Activated CD4-positive, alpha-beta T cell treated with anti-CD3 and anti-CD28 coated beads for 24 hours (primary cell): ENCODE results near the gene RPS6KA3.
A peak's percentile ranks its signal among the peaks of the same experiment; 100 is the strongest.

ENCODE experiments used
- DNase-seq, 2 donors: peaks; one replicate each; pipeline ENCODE4 v3.0.0-alpha.2; 2020; ENCODE audit warnings: low read depth in 2 of 2

RPS6KA3 gene

GRCh38 chrX:20266810-20267606 is at the start of gene RPS6KA3:
RPS6KA3 (minus strand) TSS chrX:20266909; CDS start chrX:20266632, 277 bp downstream.
- DNase-seq = peak; percentile 78 to 81

GRCh38 chrX:20315140-20315539 is 48.4 kb upstream of the RPS6KA3 start:
- no peak for DNase-seq

GRCh38 chrX:20313899-20314298 is 47.2 kb upstream of the RPS6KA3 start:
- DNase-seq = no peak

- DNase-seq = no peak
These were observed 45.3 kb upstream of the RPS6KA3 start for GRCh38 chrX:20312018-20312417.

GRCh38 chrX:20311505-20311904 is 44.8 kb upstream of the RPS6KA3 start:
- DNase-seq = no peak

GRCh38 chrX:20309806-20310205 is 43.1 kb upstream of the RPS6KA3 start:
- no peak for DNase-seq

GRCh38 chrX:20306668-20307067 is 40.0 kb upstream of the RPS6KA3 start:
- DNase-seq = no peak

GRCh38 chrX:20300822-20301221 is 34.1 kb upstream of the RPS6KA3 start:
- no peak for DNase-seq

GRCh38 chrX:20294957-20295356 is 28.2 kb upstream of the RPS6KA3 start:
- no peak for DNase-seq

- DNase-seq = no peak
These were observed 27.6 kb upstream of the RPS6KA3 start for GRCh38 chrX:20294284-20294683.

GRCh38 chrX:20285511-20285910 is 18.8 kb upstream of the RPS6KA3 start:
- DNase-seq = no peak

GRCh38 chrX:20284992-20285391 is 18.3 kb upstream of the RPS6KA3 start:
- no peak for DNase-seq

GRCh38 chrX:20284444-20284843 is 17.7 kb upstream of the RPS6KA3 start:
- DNase-seq = no peak

GRCh38 chrX:20280938-20281337 is 14.2 kb upstream of the RPS6KA3 start:
- no peak for DNase-seq

- no peak for DNase-seq
These were observed 7.4 kb upstream of the RPS6KA3 start for GRCh38 chrX:20274121-20274520.

GRCh38 chrX:20271730-20272129 is 5.0 kb upstream of the RPS6KA3 start:
- no peak for DNase-seq

- no peak for DNase-seq
These were observed 4.5 kb upstream of the RPS6KA3 start for GRCh38 chrX:20271186-20271585.

GRCh38 chrX:20270562-20270890 is 3.8 kb upstream of the RPS6KA3 start:
- DNase-seq = no peak

GRCh38 chrX:20269848-20270561 is 3.3 kb upstream of the RPS6KA3 start:
- no peak for DNase-seq

- no peak for DNase-seq
These were observed 1.4 kb upstream of the RPS6KA3 start for GRCh38 chrX:20267931-20268701.

- no peak for DNase-seq
These were observed 860 bp upstream of the RPS6KA3 start for GRCh38 chrX:20267607-20267930.
